HepG2 (cell line): ENCODE measurements around the gene VAC14. TPM values are rescaled to one million over a fixed set of nuclear protein-coding genes. Genes with fewer than 3 reads are reported as not detected.
A peak's percentile ranks its signal among the peaks of the same experiment; 100 is the strongest.

Source experiments
- CAMTA2 ChIP-seq: sonication (generic); formaldehyde crosslinking; IDR thresholded peaks from 2 replicates; pipeline ENCODE4 v1.4.0; 2020; ENCODE audit warnings: mild to moderate bottlenecking, missing genetic modification reagents, borderline replicate concordance
- GATA4 ChIP-seq: sonication (generic); IDR thresholded peaks from 2 replicates; pipeline ENCODE4 v1.6.1; 2016; ENCODE audit warnings: antibody characterized with exemption, low read depth, borderline replicate concordance
- GPN1 ChIP-seq: sonication (generic); formaldehyde crosslinking; IDR thresholded peaks from 2 replicates; pipeline ENCODE4 v1.5.1; 2020; ENCODE audit warnings: missing genetic modification reagents, borderline replicate concordance
- HDAC1 ChIP-seq: sonication (generic); formaldehyde crosslinking; IDR thresholded peaks from 2 replicates; pipeline ENCODE4 v1.5.1; 2020; ENCODE audit warnings: mild to moderate bottlenecking, missing genetic modification reagents
- HOXA9 ChIP-seq: sonication (generic); formaldehyde crosslinking; IDR thresholded peaks from 2 replicates; pipeline ENCODE4 v1.8.1; 2022; ENCODE audit warnings: missing genetic modification reagents, mild to moderate bottlenecking, moderate library complexity, borderline replicate concordance
- IRF1 ChIP-seq: sonication (generic); formaldehyde crosslinking; IDR thresholded peaks from 2 replicates; pipeline ENCODE4 v1.4.0; 2020; ENCODE audit warnings: low read depth, mild to moderate bottlenecking, missing genetic modification reagents
- KAT8 ChIP-seq: IDR thresholded peaks from 2 replicates; pipeline ENCODE4 v1.6.1; 2016; ENCODE audit warnings: missing genetic modification reagents, missing compliant biosample characterization
- MBNL3 ChIP-seq: fragments of 250-450 bp; sonication (Bioruptor Pico); conservative IDR thresholded peaks from 2 replicates; pipeline ENCODE4 v1.8.0; 2022; ENCODE audit warnings: mild to moderate bottlenecking, inconsistent platforms
- MLX ChIP-seq: IDR thresholded peaks from 2 replicates; pipeline ENCODE4 v1.6.1; 2016
- SP5 ChIP-seq: IDR thresholded peaks from 2 replicates; pipeline ENCODE4 v1.6.1; 2016; ENCODE audit warnings: low read depth, borderline replicate concordance
- THRA ChIP-seq: sonication (generic); formaldehyde crosslinking; IDR thresholded peaks from 2 replicates; pipeline ENCODE4 v1.4.0; 2020; ENCODE audit warnings: missing genetic modification reagents, borderline replicate concordance
- ZNF205 ChIP-seq: IDR thresholded peaks from 2 replicates; pipeline ENCODE4 v1.6.1; 2018; ENCODE audit warnings: missing biosample characterization, missing genetic modification reagents
- ZNF24 ChIP-seq: fragments of 450-650 bp; IDR thresholded peaks from 2 replicates; pipeline ENCODE4 v1.6.1; 2017; ENCODE audit warnings: antibody characterized with exemption, mild to moderate bottlenecking
- ZNF333 ChIP-seq: sonication (generic); formaldehyde crosslinking; IDR thresholded peaks from 2 replicates; pipeline ENCODE4 v1.4.0; 2020; ENCODE audit warnings: mild to moderate bottlenecking, missing genetic modification reagents, borderline replicate concordance
- ZNF33B ChIP-seq: sonication (generic); formaldehyde crosslinking; IDR thresholded peaks from 2 replicates; pipeline ENCODE4 v1.5.1; 2020; ENCODE audit warnings: mild to moderate bottlenecking, missing genetic modification reagents
- ZNF441 ChIP-seq: sonication (generic); formaldehyde crosslinking; IDR thresholded peaks from 2 replicates; pipeline ENCODE4 v1.7.0; 2021; ENCODE audit warnings: missing genetic modification reagents, borderline replicate concordance
- ZNF451 ChIP-seq: sonication (generic); formaldehyde crosslinking; IDR thresholded peaks from 2 replicates; pipeline ENCODE4 v1.5.0; 2020; ENCODE audit warnings: mild to moderate bottlenecking, missing genetic modification reagents
- ZNF512B ChIP-seq: sonication (generic); formaldehyde crosslinking; IDR thresholded peaks from 2 replicates; pipeline ENCODE4 v1.5.1; 2020; ENCODE audit warnings: missing genetic modification reagents, mild to moderate bottlenecking, borderline replicate concordance
- ZNF709 ChIP-seq: sonication (generic); formaldehyde crosslinking; IDR thresholded peaks from 2 replicates; pipeline ENCODE4 v1.5.0; 2020; ENCODE audit warnings: mild to moderate bottlenecking, missing genetic modification reagents
- ZNF784 ChIP-seq: sonication (generic); formaldehyde crosslinking; IDR thresholded peaks from 2 replicates; pipeline ENCODE4 v1.5.1; 2020; ENCODE audit warnings: missing genetic modification reagents, mild to moderate bottlenecking, borderline replicate concordance
- ZNF792 ChIP-seq: IDR thresholded peaks from 2 replicates; pipeline ENCODE4 v1.6.1; 2016
- ZNF800 ChIP-seq: sonication (generic); formaldehyde crosslinking; IDR thresholded peaks from 2 replicates; pipeline ENCODE4 v1.4.0; 2020; ENCODE audit warnings: missing genetic modification reagents
- polyA plus RNA-seq, 8 experiments: library from polyadenylated mRNA; depleted of rRNA in 3 of 8; stranded (reverse) in 7 of 8; unstranded in 1 of 8; fragments of >200 nt; fragmentation: Illumina TruSeq in 4 of 8; extraction: Trizol in 4 of 8; gene quantifications; 2 replicates each; pipeline versions ENCODE4 v1.2.1 to v1.2.3, GENCODE V29; 2011 to 2016; ENCODE audit warnings: low read depth in 4 of 8, missing spikeins in 1 of 8, mixed read lengths in 1 of 8; ENCODE audit not compliant: insufficient read depth in 1 of 8
- total RNA-seq, 5 experiments: library from RNA; depleted of rRNA; stranded (reverse); fragments of >200 nt; fragmentation: Illumina TruSeq; extraction: Trizol; gene quantifications; 2 replicates each; pipeline ENCODE4 v1.2.3, GENCODE V29; 2016; ENCODE audit warnings: low read depth in 1 of 5

The VAC14 gene
- total and polyA plus RNA-seq, 2 of the 13 experiments (the other 11 are each of a cell fraction or from before 2014, with no cell fraction given) = 23.5 to 24.6 TPM

GRCh38 chr16:70656712-70657263 is 144.2 kb downstream of the VAC14 start (continued):
- peak; percentile 92; the same call in 1 of the 2 replicates for TF ChIP-seq ZNF800 (CRISPR knock-in tag)
- no peak; the same call in 1 of the 2 replicates for TF ChIP-seq ZNF205
- peak; percentile 80; the same call in 1 of the 2 replicates for TF ChIP-seq ZNF792
- TF ChIP-seq ZNF24 = no peak
- peak; percentile 76; the same call in 1 of the 2 replicates for TF ChIP-seq THRA
- TF ChIP-seq SP5 (CRISPR knock-in tag) = no peak
- 0 out of 2 replicates have a peak, but pooled peaks have one; percentile 48 for TF ChIP-seq ZNF784
- no peak for TF ChIP-seq IRF1 (CRISPR knock-in tag)
- TF ChIP-seq KAT8 (CRISPR knock-in tag) = peak; percentile 72
- peak; percentile 62; the same call in 1 of the 2 replicates for TF ChIP-seq ZNF709 (CRISPR knock-in tag)
- no peak; the same call in 1 of the 2 replicates for TF ChIP-seq GPN1 (CRISPR knock-in tag)
- TF ChIP-seq HOXA9 (CRISPR knock-in tag) = no peak; the same call in 1 of the 2 replicates
- TF ChIP-seq ZNF512B (CRISPR knock-in tag) = peak; percentile 99
- no peak for TF ChIP-seq ZNF333 (CRISPR knock-in tag)
- TF ChIP-seq HDAC1 (CRISPR knock-in tag) = peak; percentile 77
- no peak for TF ChIP-seq MLX (CRISPR knock-in tag)
- no peak for TF ChIP-seq GATA4
- peak; percentile 97 for TF ChIP-seq ZNF33B (CRISPR knock-in tag)
- no peak for TF ChIP-seq CAMTA2 (CRISPR knock-in tag)
- no peak for TF ChIP-seq MBNL3 (CRISPR knock-in tag)
- peak; percentile 85 for TF ChIP-seq ZNF451 (CRISPR knock-in tag)
- no peak for TF ChIP-seq ZNF441 (CRISPR knock-in tag)
